Middle frontal gyrus (tissue), 1 donor: ENCODE data around the gene CTSD.
"Not testable (repeated sequence)": the region's sequence is repeated elsewhere in the genome, so short reads cannot be mapped to it uniquely, and the experiment has no call there.

Experiments
- DNase-seq: peaks from one replicate; pipeline ENCODE4 v3.0.0-alpha.2; 2015; ENCODE audit warnings: low spot score; ENCODE audit errors: extremely low spot score

The CTSD gene

GRCh38 chr11:1763796-1764661 is at the start of gene CTSD:
Gene CTSD (minus strand): TSS chr11:1763927. CDS start chr11:1763859, 68 bp downstream.
- peak; percentile 77 for DNase-seq

GRCh38 chr11:1813356-1813755 is 49.6 kb upstream of the CTSD start:
- DNase-seq: not testable (repeated sequence)

GRCh38 chr11:1812801-1813200 is 49.1 kb upstream of the CTSD start:
- DNase-seq: no peak

- DNase-seq: no peak
These were observed 48.5 kb upstream of the CTSD start for GRCh38 chr11:1812274-1812673.

GRCh38 chr11:1810761-1811160 is 47.0 kb upstream of the CTSD start:
- no peak for DNase-seq

GRCh38 chr11:1807264-1807995 is 43.7 kb upstream of the CTSD start:
- DNase-seq: no peak

- no peak for DNase-seq
These were observed 41.8 kb upstream of the CTSD start for GRCh38 chr11:1805525-1805924.

- DNase-seq: not testable (repeated sequence)
These were observed 40.2 kb upstream of the CTSD start for GRCh38 chr11:1803835-1804519.

- no peak for DNase-seq
These were observed 39.5 kb upstream of the CTSD start for GRCh38 chr11:1803246-1803645.

- no peak for DNase-seq
These were observed 33.8 kb upstream of the CTSD start for GRCh38 chr11:1797391-1798125.

GRCh38 chr11:1796413-1797011 is 32.8 kb upstream of the CTSD start:
- no peak for DNase-seq

GRCh38 chr11:1793081-1793480 is 29.4 kb upstream of the CTSD start:
- no peak for DNase-seq

- no peak for DNase-seq
These were observed 28.7 kb upstream of the CTSD start for GRCh38 chr11:1792461-1792860.

- DNase-seq: no peak
These were observed 28.2 kb upstream of the CTSD start for GRCh38 chr11:1791912-1792311.

- DNase-seq: no peak
These were observed 22.7 kb upstream of the CTSD start for GRCh38 chr11:1786466-1786865.

GRCh38 chr11:1785749-1786413 is 22.2 kb upstream of the CTSD start:
- DNase-seq: no peak

- DNase-seq: no peak
These were observed 21.3 kb upstream of the CTSD start for GRCh38 chr11:1784761-1785650.

GRCh38 chr11:1783725-1784529 is 20.2 kb upstream of the CTSD start:
- no peak for DNase-seq
